Neural crest cell (in vitro differentiated cells): ENCODE results near the gene PPP6R3. TPM values are rescaled to one million over a fixed set of nuclear protein-coding genes. Genes with fewer than 3 reads are reported as not detected.

Experiments used
- DNase-seq: peaks from one replicate; pipeline ENCODE4 v3.0.0; 2021; ENCODE audit warnings: low read depth, mixed read lengths, low spot score
- H3K27ac Mint-ChIP-seq: one replicate; pipeline ENCODE4 v1.8.0; 2021; ENCODE audit warnings: mild to moderate bottlenecking, mixed read lengths; ENCODE audit not compliant: unreplicated experiment
- H3K27me3 Mint-ChIP-seq: 2 replicates; pipeline ENCODE4 v1.8.0; 2021; ENCODE audit warnings: low read depth, mild to moderate bottlenecking, mixed read lengths
- H3K36me3 Mint-ChIP-seq: 2 replicates; pipeline ENCODE4 v1.8.0; 2021; ENCODE audit warnings: low read depth, mild to moderate bottlenecking, mixed read lengths
- H3K4me1 Mint-ChIP-seq: 2 replicates; pipeline ENCODE4 v1.8.0; 2021; ENCODE audit warnings: mixed read lengths
- H3K4me3 Mint-ChIP-seq: one replicate; pipeline ENCODE4 v1.8.0; 2021; ENCODE audit warnings: mild to moderate bottlenecking, mixed read lengths
- H3K9me3 Mint-ChIP-seq: 2 replicates; pipeline ENCODE4 v1.8.0; 2021; ENCODE audit warnings: mixed read lengths
- CTCF ChIP-seq: fragments of 200-600 bp; sonication (generic); conservative IDR thresholded peaks from 2 replicates; pipeline ENCODE4 v1.5.0; 2021; ENCODE audit warnings: antibody characterized with exemption, mild to moderate bottlenecking
- total RNA-seq: library from RNA; stranded (reverse); gene quantifications from 2 replicates; pipeline ENCODE4 v1.2.1, GENCODE V29; 2021

PPP6R3 gene
- total RNA-seq, 1 donor from 2014 or later = 111 TPM

GRCh38 chr11:68564261-68564660 lies 103.7 kb downstream of the PPP6R3 start:
- Mint-ChIP-seq H3K36me3 (peaks cover 13% of the 10 kb centered on the region), H3K9me3 (no peaks in the 10 kb centered on the region), H3K4me1 (no peaks in the 10 kb centered on the region), H3K4me3 (no peak overlapping the region), H3K27ac (no peak overlapping the region), H3K27me3 (no peaks in the 10 kb centered on the region)
- no peak for DNase-seq
- no peak for TF ChIP-seq CTCF

GRCh38 chr11:68565768-68566167 lies 105.2 kb downstream of the PPP6R3 start:
- H3K27ac Mint-ChIP-seq = peak overlapping the region; percentile 60
- no peak for TF ChIP-seq CTCF
- no peak overlapping the region for H3K4me3 Mint-ChIP-seq
- no peaks in the 10 kb centered on the region for H3K4me1 Mint-ChIP-seq
- no peaks in the 10 kb centered on the region for H3K27me3 Mint-ChIP-seq
- H3K36me3 Mint-ChIP-seq = peaks cover 15% of the 10 kb centered on the region
- no peak for DNase-seq
- H3K9me3 Mint-ChIP-seq = no peaks in the 10 kb centered on the region

GRCh38 chr11:68567553-68567952 lies 107.0 kb downstream of the PPP6R3 start:
- no peak for DNase-seq
- Mint-ChIP-seq H3K4me3 (no peak overlapping the region), H3K27me3 (no peaks in the 10 kb centered on the region), H3K9me3 (no peaks in the 10 kb centered on the region), H3K36me3 (peaks cover 26% of the 10 kb centered on the region), H3K4me1 (no peaks in the 10 kb centered on the region), H3K27ac (no peak overlapping the region)
- no peak for TF ChIP-seq CTCF

GRCh38 chr11:68569357-68569756 lies 108.8 kb downstream of the PPP6R3 start:
- no peak for DNase-seq
- no peak for TF ChIP-seq CTCF
- Mint-ChIP-seq H3K36me3 (peaks cover 31% of the 10 kb centered on the region), H3K27me3 (no peaks in the 10 kb centered on the region), H3K27ac (no peak overlapping the region), H3K9me3 (no peaks in the 10 kb centered on the region), H3K4me1 (no peaks in the 10 kb centered on the region), H3K4me3 (no peak overlapping the region)

- no peak for TF ChIP-seq CTCF
- Mint-ChIP-seq H3K4me3 (no peak overlapping the region), H3K9me3 (no peaks in the 10 kb centered on the region), H3K4me1 (no peaks in the 10 kb centered on the region), H3K36me3 (peaks cover 23% of the 10 kb centered on the region), H3K27ac (no peak overlapping the region), H3K27me3 (no peaks in the 10 kb centered on the region)
- DNase-seq = no peak
Observed at GRCh38 chr11:68570691-68571090, 110.1 kb downstream of the PPP6R3 start.

- H3K9me3 Mint-ChIP-seq = no peaks in the 10 kb centered on the region
- no peak overlapping the region for H3K27ac Mint-ChIP-seq
- no peak for DNase-seq
- no peak overlapping the region for H3K4me3 Mint-ChIP-seq
- no peak for TF ChIP-seq CTCF
- peaks cover 20% of the 10 kb centered on the region for H3K36me3 Mint-ChIP-seq
- no peaks in the 10 kb centered on the region for H3K4me1 Mint-ChIP-seq
- no peaks in the 10 kb centered on the region for H3K27me3 Mint-ChIP-seq
Observed at GRCh38 chr11:68574308-68574707, 113.8 kb downstream of the PPP6R3 start.
